GM18517 (cell line): ENCODE results near the gene HOXC5.

Experiments
- ATAC-seq: cut with Tn5 transposase; IDR thresholded peaks from one replicate; pipeline ENCODE4 v1.9.1; 2021; ENCODE audit warnings: mild to moderate bottlenecking, moderate library complexity; ENCODE audit not compliant: unreplicated experiment

The HOXC5 gene

GRCh38 chr12:53995378-53996239 is 37.2 kb upstream of the HOXC5 start:
- ATAC-seq: no peak

GRCh38 chr12:53996240-53997203 is 36.3 kb upstream of the HOXC5 start:
- no peak for ATAC-seq

GRCh38 chr12:53997204-53998109 is 35.4 kb upstream of the HOXC5 start:
- no peak for ATAC-seq

- ATAC-seq: no peak
These were observed 34.5 kb upstream of the HOXC5 start for GRCh38 chr12:53998110-53998899.

- ATAC-seq: no peak
These were observed 34.0 kb upstream of the HOXC5 start for GRCh38 chr12:53998900-53999236.

- no peak for ATAC-seq
These were observed 33.2 kb upstream of the HOXC5 start for GRCh38 chr12:53999559-54000115.

GRCh38 chr12:54000116-54001114 is 32.4 kb upstream of the HOXC5 start, which contains the start of gene HOXC9:
HOXC9 (plus strand) TSS chr12:54000161; CDS start chr12:54000189, 28 bp downstream.
- no peak for ATAC-seq

GRCh38 chr12:54001283-54002187 is 31.3 kb upstream of the HOXC5 start:
- no peak for ATAC-seq

- no peak for ATAC-seq
These were observed 30.5 kb upstream of the HOXC5 start for GRCh38 chr12:54002278-54002914.

- no peak for ATAC-seq
These were observed 29.9 kb upstream of the HOXC5 start for GRCh38 chr12:54002915-54003389.

- ATAC-seq: no peak
These were observed 29.2 kb upstream of the HOXC5 start for GRCh38 chr12:54003625-54004024.

- ATAC-seq: no peak
These were observed 28.6 kb upstream of the HOXC5 start for GRCh38 chr12:54004063-54004840.

GRCh38 chr12:54004841-54005530 is 27.9 kb upstream of the HOXC5 start:
- ATAC-seq: no peak

- no peak for ATAC-seq
These were observed 27.4 kb upstream of the HOXC5 start for GRCh38 chr12:54005531-54005852.

- ATAC-seq: no peak
These were observed 26.8 kb upstream of the HOXC5 start for GRCh38 chr12:54005853-54006558.
